RPMI7951 (cell line): ENCODE data around the gene PPEF2. TPM values are rescaled to one million over a fixed set of nuclear protein-coding genes. Genes with fewer than 3 reads are reported as not detected.

Experiments used
- DNase-seq: peaks from one replicate; pipeline ENCODE4 v3.0.0-alpha.2; 2012; ENCODE audit warnings: low read depth
- total RNA-seq: library from RNA; depleted of rRNA; stranded (reverse); fragments of >200 nt; shearing (Covaris generic); gene quantifications from 2 replicates; pipeline ENCODE4 v1.2.3, GENCODE V29; 2014; rRNA removed

The PPEF2 gene
- total RNA-seq, 1 experiment from 2014 or later = not detected

GRCh38 chr4:75834095-75834771, 68.0 kb downstream of the PPEF2 start:
- no peak for DNase-seq

DNA sequence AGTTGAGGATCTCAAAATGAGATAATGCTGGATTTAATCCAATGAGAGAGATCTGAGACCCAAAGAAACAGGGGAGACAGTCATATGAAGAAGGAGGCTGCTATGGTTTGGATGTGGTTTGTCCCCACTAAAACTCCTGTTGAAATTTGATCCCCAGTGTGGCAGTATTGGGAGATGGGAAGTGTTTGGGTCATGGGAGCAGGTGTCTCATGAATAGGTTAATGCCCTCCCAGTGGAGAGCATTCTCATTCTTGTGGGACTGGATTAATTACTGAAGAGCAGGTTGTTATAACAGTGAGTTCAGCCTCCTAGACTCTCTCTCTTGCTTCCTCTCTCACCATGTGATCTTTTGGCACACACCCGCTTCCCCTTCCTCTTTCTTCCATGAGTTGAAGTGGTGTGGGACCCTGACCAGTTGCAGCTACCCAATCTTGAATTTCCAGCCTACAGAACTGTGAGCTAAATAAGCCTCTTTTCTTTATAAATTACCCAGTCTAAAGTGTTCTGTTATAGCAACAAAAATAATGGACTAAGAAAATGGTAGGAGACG, 70.3 kb downstream of the PPEF2 start:
- no peak for DNase-seq

DNA sequence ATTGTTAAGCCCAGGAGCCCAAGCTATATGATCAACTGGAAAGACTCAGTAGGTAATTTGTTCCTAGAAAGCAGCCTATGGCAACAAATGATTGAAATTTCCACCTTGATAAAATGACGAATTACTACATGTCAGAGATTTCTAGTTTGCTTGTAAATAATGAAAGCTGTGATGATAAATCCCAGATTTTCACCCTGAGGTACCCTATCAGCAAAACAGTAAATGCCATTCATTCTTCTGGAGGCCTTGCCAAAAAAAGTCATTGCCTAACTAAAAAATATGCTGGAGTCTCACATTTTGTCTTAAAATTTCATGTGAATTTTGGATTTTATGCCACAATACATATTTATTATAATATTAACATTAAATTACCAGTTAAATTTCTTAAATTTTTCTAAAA, 71.3 kb downstream of the PPEF2 start:
- DNase-seq = no peak

GRCh38 chr4:75823812-75824211, 78.4 kb downstream of the PPEF2 start:
- DNase-seq = no peak

DNA sequence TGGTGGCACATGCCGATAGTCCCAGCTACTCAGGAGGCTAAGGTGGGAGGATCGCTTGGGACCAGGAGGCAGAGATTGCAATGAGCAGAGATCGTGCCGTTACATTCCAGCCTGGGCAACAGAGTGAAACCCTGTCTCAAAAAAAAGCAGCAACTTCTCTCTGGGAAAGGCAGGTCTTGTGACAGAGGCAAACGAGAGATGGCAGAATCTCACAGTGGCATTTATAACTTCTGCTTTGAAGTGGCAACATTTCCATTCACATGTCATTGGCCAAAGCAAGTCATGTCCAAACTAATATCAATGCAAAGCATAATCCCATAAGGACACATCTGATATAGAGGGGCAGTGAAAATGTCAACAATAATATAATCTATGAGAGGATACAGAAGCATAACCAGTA, 79.8 kb downstream of the PPEF2 start:
- no peak for DNase-seq

- DNase-seq = no peak
Measured at GRCh38 chr4:75821966-75822365, 80.3 kb downstream of the PPEF2 start.

DNA sequence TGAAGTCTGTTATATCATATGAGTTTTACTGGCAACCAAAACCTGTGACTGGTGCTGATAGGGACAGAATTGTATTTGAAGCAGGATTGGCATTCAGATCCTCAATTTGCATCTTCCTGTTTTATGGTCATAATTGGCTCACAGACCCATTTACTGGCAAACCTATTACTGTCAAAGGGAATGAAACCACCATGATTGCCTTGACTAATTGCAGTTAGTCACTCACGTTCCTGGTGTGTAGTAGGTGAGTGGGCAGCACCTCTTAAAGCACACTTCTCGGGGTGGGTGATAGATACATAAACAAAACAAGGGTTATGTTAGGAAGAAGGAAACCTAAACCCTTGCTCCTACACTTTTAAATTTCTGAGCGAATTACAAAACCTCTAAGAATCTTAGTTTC, 81.0 kb downstream of the PPEF2 start:
- DNase-seq = no peak

- no peak for DNase-seq
Measured at GRCh38 chr4:75820676-75821075, 81.6 kb downstream of the PPEF2 start.

DNA sequence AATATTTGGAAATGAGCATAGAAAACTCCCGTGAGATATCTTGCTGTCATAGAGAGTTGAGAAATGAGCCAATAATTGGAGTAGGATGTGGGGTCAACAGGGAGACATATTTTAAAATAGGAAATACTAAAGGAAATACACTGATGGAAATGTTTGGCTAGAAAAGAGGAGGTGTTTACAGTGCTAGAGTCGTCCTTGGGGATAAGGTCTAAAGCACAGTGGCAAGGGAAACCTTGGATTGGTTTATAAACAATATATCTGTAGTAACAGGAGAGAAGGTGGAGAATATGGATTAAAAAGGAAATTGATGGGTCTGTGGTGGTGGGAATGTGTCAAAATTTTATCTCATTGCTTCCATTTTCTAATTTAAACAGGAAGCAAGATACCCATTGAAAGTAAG, 82.1 kb downstream of the PPEF2 start:
- DNase-seq = no peak

DNA sequence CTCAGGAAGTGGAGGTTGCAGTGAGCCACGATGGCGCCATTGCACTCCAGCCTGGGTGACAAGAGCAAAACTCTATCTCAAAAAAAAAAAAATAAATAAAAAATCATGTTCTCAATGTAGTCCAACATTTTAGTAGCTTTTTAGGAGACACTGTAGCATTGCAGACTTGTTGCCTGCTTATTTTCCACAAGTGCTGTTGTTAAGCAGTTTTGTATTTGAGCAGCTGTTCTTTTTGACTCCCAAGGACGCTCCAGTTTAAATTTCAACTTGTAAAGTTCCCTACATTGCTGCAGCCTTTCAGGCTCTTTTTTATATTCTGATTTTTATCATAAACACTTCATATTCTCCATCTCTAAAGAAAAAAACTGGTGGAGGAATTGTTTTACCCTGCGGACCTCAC, 83.1 kb downstream of the PPEF2 start:
- no peak for DNase-seq

- DNase-seq = no peak
Measured at GRCh38 chr4:75817901-75818300, 84.4 kb downstream of the PPEF2 start.

Other genes starting within 250 kb of the PPEF2 start
- gene G3BP2, start 229.0 kb downstream of the PPEF2 start, total RNA-seq = 89.0 and 96.1 TPM in 2 replicates
- gene USO1, start 177.9 kb downstream of the PPEF2 start, total RNA-seq = 45.9 and 50.8 TPM in 2 replicates
- gene NAAA, start 38.6 kb upstream of the PPEF2 start, total RNA-seq = 34.6 and 42.4 TPM in 2 replicates
- 21.6 and 30.5 TPM in 2 replicates for gene SDAD1, start 88.5 kb upstream of the PPEF2 start, total RNA-seq
- not detected in 2 replicates for gene CXCL9, start 105.1 kb upstream of the PPEF2 start, total RNA-seq
- 0.12 and 0.78 TPM in 2 replicates for gene CXCL10, start 121.0 kb upstream of the PPEF2 start, total RNA-seq
- 0.10 and 0.36 TPM in 2 replicates for gene CXCL11, start 133.6 kb upstream of the PPEF2 start, total RNA-seq
- gene ART3, start 172.3 kb upstream of the PPEF2 start, total RNA-seq = 0.24 TPM in 1 of 2 replicates, not detected in the other
- gene NUP54, start 245.9 kb upstream of the PPEF2 start, total RNA-seq = 57.5 and 71.5 TPM in 2 replicates